ENCODE data around the gene ENTPD1. TPM values are rescaled to one million over a fixed set of nuclear protein-coding genes. Genes with fewer than 3 reads are reported as not detected.

Gene ENTPD1
- total and polyA plus RNA-seq, 9 of the 15 experiments (the other 6 are each of a cell fraction or from before 2014, with no cell fraction given) = 0.07 to 1.5 (median 0.37) TPM

DNA sequence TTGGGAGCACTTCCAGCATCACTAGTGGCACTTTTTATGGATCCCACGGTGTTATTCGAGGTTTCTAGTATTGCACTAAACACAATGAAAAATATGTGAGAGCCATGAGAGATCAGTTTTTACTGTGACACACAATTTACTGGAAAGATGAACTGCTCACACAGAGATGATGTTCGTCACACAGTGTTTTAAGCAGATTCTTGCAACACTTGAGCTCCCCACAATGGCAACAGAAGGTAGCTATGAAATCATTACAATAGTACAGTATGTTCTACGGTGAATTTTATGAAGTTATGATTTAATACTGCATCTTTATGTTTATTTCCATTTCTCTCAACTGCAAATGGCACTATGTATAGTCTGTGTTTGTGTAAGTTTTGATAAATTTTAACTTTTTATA, 27.4 kb upstream of the ENTPD1 start:
- H3K9ac ChIP-seq (ENCODE audit: insufficient read depth in 1 of 2, low read depth in 2 of 2, low read length in 2 of 2) = no peak overlapping the region
- no peaks in the 10 kb centered on the region for H3K79me2 ChIP-seq (ENCODE audit: control insufficient read depth, insufficient read depth, low read length)
- intact Hi-C loops (cut with micrococcal nuclease) (loop anchor here (1.0 kb wide), 1 partner anchor 34 kb away; no protein-coding TSS in a partner anchor), in situ Hi-C loops (cut with MboI) (no loop called here)
- no peak overlapping the region for H2AFZ ChIP-seq (ENCODE audit: low read depth, low read length)
- POLR2A ChIA-PET = no interaction called here
- H3K9me1 ChIP-seq (ENCODE audit: control insufficient read depth, insufficient read depth, low read length) = no peaks in the 10 kb centered on the region
- no peak overlapping the region for H3K4me3 ChIP-seq
- no peaks in the 10 kb centered on the region for H4K20me1 ChIP-seq (replicated peaks; ENCODE audit: control insufficient read depth, insufficient read depth, low read length)
- H3K27ac ChIP-seq (ENCODE audit: extremely low read depth, low read depth, low read length) = no peak overlapping the region
- H3K36me3 ChIP-seq (ENCODE audit: control insufficient read depth, insufficient read depth, low read length) = no peaks in the 10 kb centered on the region
- H3K4me1 ChIP-seq (replicated peaks in 1 of 2; ENCODE audit: control insufficient read depth in 2 of 2, insufficient read depth in 2 of 2, low read length in 2 of 2) = no peaks in the 10 kb centered on the region; a peak in 1 of 5 replicates
- H3K27me3 ChIP-seq (ENCODE audit: control insufficient read depth in 2 of 2, insufficient read depth in 2 of 2, low read length in 2 of 2) = no peaks in the 10 kb centered on the region
- peaks cover 2% of the 10 kb centered on the region; the same call in 1 of the 2 replicates for H3K9me3 ChIP-seq (replicated peaks; ENCODE audit: control insufficient read depth, insufficient read depth, low read depth, low read length)
- CTCF ChIA-PET (ENCODE audit: low intra/inter-chr PET ratio) = interaction anchor here (1.2 kb wide), 1 partner anchor 35 kb away, joined by 3 read pairs; the partner anchor contains the start of gene TCTN3
- no peak overlapping the region for H3K4me2 ChIP-seq (ENCODE audit: insufficient read depth, low read length)
- 10% methylated on average over 4 of the region's 4 CpGs for WGBS (ENCODE audit: insufficient coverage, low coverage, missing lambda C conversion rate)
- ATAC-seq (peak; percentile 72), FAIRE-seq (peak; percentile 56), DNase-seq (ENCODE audit: extremely low read depth in 1 of 4, low spot score in 3 of 4) (peak in 1 of 4 experiments; percentile 31)
- BruUV-seq (replicated peaks) = no TSS peak
- TF ChIP-seq ILK (tag; IDR thresholded peaks at IDR 0.05; ENCODE audit: borderline replicate concordance, low read depth) = no peak
- peak in 1 of 2 experiments; percentile 57; a peak in 2 of 4 replicates for TF ChIP-seq RAD21 (CRISPR knock-in tag; conservative IDR thresholded peaks at IDR 0.05 in 1 of 2, IDR thresholded peaks at IDR 0.05 in 1 of 2)
- TF ChIP-seq, protein P1, sequence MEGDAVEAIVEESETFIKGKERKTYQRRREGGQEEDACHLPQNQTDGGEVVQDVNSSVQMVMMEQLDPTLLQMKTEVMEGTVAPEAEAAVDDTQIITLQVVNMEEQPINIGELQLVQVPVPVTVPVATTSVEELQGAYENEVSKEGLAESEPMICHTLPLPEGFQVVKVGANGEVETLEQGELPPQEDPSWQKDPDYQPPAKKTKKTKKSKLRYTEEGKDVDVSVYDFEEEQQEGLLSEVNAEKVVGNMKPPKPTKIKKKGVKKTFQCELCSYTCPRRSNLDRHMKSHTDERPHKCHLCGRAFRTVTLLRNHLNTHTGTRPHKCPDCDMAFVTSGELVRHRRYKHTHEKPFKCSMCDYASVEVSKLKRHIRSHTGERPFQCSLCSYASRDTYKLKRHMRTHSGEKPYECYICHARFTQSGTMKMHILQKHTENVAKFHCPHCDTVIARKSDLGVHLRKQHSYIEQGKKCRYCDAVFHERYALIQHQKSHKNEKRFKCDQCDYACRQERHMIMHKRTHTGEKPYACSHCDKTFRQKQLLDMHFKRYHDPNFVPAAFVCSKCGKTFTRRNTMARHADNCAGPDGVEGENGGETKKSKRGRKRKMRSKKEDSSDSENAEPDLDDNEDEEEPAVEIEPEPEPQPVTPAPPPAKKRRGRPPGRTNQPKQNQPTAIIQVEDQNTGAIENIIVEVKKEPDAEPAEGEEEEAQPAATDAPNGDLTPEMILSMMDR (IDR thresholded peaks at IDR 0.05 in 2 of 3, conservative IDR thresholded peaks at IDR 0.05 in 1 of 3; ENCODE audit: insufficient read depth in 2 of 3, low read depth in 1 of 3, low read length in 3 of 3) = peak in 2 of 3 experiments; percentile 19 to 29; a peak in 3 of 6 replicates

All from K562 (cell line).